ENCODE results near the gene ATXN3L.

ATXN3L gene

DNA sequence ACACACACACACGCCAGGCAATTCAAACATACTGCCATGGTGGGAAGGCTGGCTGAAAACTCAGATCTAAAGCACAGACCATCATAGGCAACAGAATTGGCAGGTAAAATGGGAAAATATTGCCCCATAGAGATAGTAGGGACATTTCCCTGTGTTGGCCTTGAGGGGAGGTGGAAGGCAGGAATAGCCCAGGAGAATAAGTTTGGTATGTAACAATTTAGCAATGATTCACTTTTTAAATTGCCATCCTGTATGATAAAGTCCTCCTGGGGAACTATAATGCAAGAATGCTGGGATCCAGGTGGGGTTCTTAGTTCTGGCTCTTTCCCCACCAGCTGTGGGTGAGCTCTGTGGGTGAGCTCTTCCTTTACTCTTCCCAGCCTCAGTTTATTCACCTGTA, 51.0 kb downstream of the ATXN3L start:
- Mint-ChIP-seq H3K27ac (no peak overlapping the region), H3K9me3 (no peaks in the 10 kb centered on the region), H3K27me3 (peaks cover 30% of the 10 kb centered on the region)

More for the DNA sequence above, 51.0 kb downstream of the ATXN3L start:
- H3K4me1 Mint-ChIP-seq (ENCODE audit: low read depth), result peaks cover 2% of the 10 kb centered on the region
- no peak overlapping the region for H3K4me3 Mint-ChIP-seq
- H3K36me3 Mint-ChIP-seq (ENCODE audit: low read depth), result no peaks in the 10 kb centered on the region
- no peak for DNase-seq

All from activated T-cell treated with anti-CD3 and anti-CD28 coated beads, Interleukin-2, amount 50 U/mL, for 24 hours (primary cell).